Upper lobe of left lung (tissue), 6 donors: Measurements from ENCODE around the gene LAMA2. TPM values are rescaled to one million over a fixed set of nuclear protein-coding genes. Genes with fewer than 3 reads are reported as not detected.
"Not testable (repeated sequence)": the region's sequence is repeated elsewhere in the genome, so short reads cannot be mapped to it uniquely, and the experiment has no call there.

ENCODE experiments used
- ATAC-seq, 2 donors: fragments of 200-7000 bp; cut with Tn5 transposase; one replicate each; pipeline ENCODE4 v1.9.1; 2022; ENCODE audit warnings: mild to moderate bottlenecking in 2 of 2, moderate library complexity in 2 of 2; ENCODE audit not compliant: low FRiP score in 2 of 2
- DNase-seq, 2 donors: peaks; one replicate each; pipeline ENCODE4 v3.0.0-alpha.2; 2019 to 2020
- H3K27ac ChIP-seq, 4 donors: fragments of 200-600 bp; sonication (generic); one replicate each; pipeline ENCODE4 v1.5.1; 2016 to 2019
- H3K27me3 ChIP-seq, 4 donors: fragments of 200-600 bp; sonication (generic); one replicate each; pipeline ENCODE4 v1.5.1; 2017 to 2019
- H3K36me3 ChIP-seq, 4 donors: fragments of 200-600 bp; sonication (generic); one replicate each; pipeline ENCODE4 v1.5.1; 2016 to 2019
- H3K4me1 ChIP-seq, 4 donors: fragments of 200-600 bp; sonication (generic); one replicate each; pipeline ENCODE4 v1.5.1; 2018 to 2019
- H3K4me3 ChIP-seq, 4 donors: fragments of 200-600 bp; sonication (generic); one replicate each; pipeline ENCODE4 v1.5.1; 2017 to 2019; ENCODE audit warnings: mild to moderate bottlenecking in 2 of 4, moderate library complexity in 1 of 4
- H3K9me3 ChIP-seq, 4 donors: fragments of 200-600 bp; sonication (generic); one replicate each; pipeline ENCODE4 v1.5.1; 2018 to 2019
- CTCF ChIP-seq, 6 experiments: fragments of 450-650 bp in 4 of 6; fragments of 200-600 bp in 2 of 6; sonication (generic) in 2 of 6; IDR thresholded peaks; one replicate each; pipeline ENCODE4 v1.5.1; 2016 to 2019; ENCODE audit warnings: antibody characterized with exemption in 6 of 6
- EP300 ChIP-seq, 4 donors: sonication (generic); formaldehyde crosslinking; IDR thresholded peaks; one replicate each; pipeline ENCODE4 v1.5.1; 2017; ENCODE audit warnings: antibody characterized with exemption in 4 of 4, control low read depth in 2 of 4
- POLR2A ChIP-seq, 4 donors: fragments of 450-650 bp; IDR thresholded peaks; one replicate each; pipeline ENCODE4 v1.5.1; 2016 to 2017; ENCODE audit warnings: antibody characterized with exemption in 4 of 4, mild to moderate bottlenecking in 2 of 4
- POLR2AphosphoS5 ChIP-seq, 2 donors: sonication (generic); formaldehyde crosslinking; IDR thresholded peaks; one replicate each; pipeline ENCODE4 v1.5.1; 2017; ENCODE audit warnings: antibody characterized with exemption in 2 of 2
- WGBS, 2 donors: methylation state at CpG; one replicate each; pipeline ENCODE4 v1.1.5; 2017 to 2018; 5-methylcytosine and 5-hydroxymethylcytosine counted together
- total RNA-seq, 6 donors: library from RNA; depleted of rRNA in 4 of 6; stranded (reverse); fragments of >200 nt in 4 of 6; gene quantifications; one replicate each; pipeline versions ENCODE4 v1.1.0 to v1.2.1, GENCODE V29; 2016 to 2021
- donor health status: DM: no; HTN: no; CAD: no; lungs with moderate emphysema.
- donor health status: DM: no; HTN: yes; CAD: no; lungs with severe emphysema.

LAMA2 gene
- total RNA-seq, 6 donors from 2014 or later: 41.9 to 82.8 (median 62.4) TPM

GRCh38 chr6:129069006-129069405 lies 186.1 kb downstream of the LAMA2 start:
- DNase-seq (no peak), ATAC-seq (no peak)
- Histone ChIP-seq H3K4me3 (no peak overlapping the region), H3K4me1 (no peaks in the 10 kb centered on the region), H3K27me3 (no peaks in the 10 kb centered on the region), H3K27ac (no peak overlapping the region), H3K36me3 (no peaks in the 10 kb centered on the region), H3K9me3 (no peaks in the 10 kb centered on the region)
- no peak for TF ChIP-seq CTCF (IDR thresholded peaks at IDR 0.05)
- TF ChIP-seq POLR2AphosphoS5 (IDR thresholded peaks at IDR 0.05): no peak
- no peak for TF ChIP-seq POLR2A (IDR thresholded peaks at IDR 0.05)
- TF ChIP-seq EP300 (IDR thresholded peaks at IDR 0.05): no peak

- Histone ChIP-seq H3K27ac (no peak overlapping the region), H3K9me3 (no peaks in the 10 kb centered on the region), H3K4me1 (no peaks in the 10 kb centered on the region), H3K4me3 (no peak overlapping the region), H3K27me3 (no peaks in the 10 kb centered on the region), H3K36me3 (no peaks in the 10 kb centered on the region)
- no peak for TF ChIP-seq POLR2AphosphoS5 (IDR thresholded peaks at IDR 0.05)
- no peak for TF ChIP-seq POLR2A (IDR thresholded peaks at IDR 0.05)
- TF ChIP-seq CTCF (IDR thresholded peaks at IDR 0.05): no peak
- TF ChIP-seq EP300 (IDR thresholded peaks at IDR 0.05): no peak
- 89 to 96% methylated on average over 2 of the region's 2 CpGs for WGBS, 2 donors
- no peak for DNase-seq
- ATAC-seq: no peak
These were observed 190.1 kb downstream of the LAMA2 start for GRCh38 chr6:129073051-129073450.

GRCh38 chr6:129073691-129074395 lies 190.9 kb downstream of the LAMA2 start:
- Histone ChIP-seq H3K4me3 (no peak overlapping the region), H3K9me3 (no peaks in the 10 kb centered on the region), H3K27ac (no peak overlapping the region), H3K36me3 (no peaks in the 10 kb centered on the region), H3K4me1 (no peaks in the 10 kb centered on the region), H3K27me3 (no peaks in the 10 kb centered on the region)
- TF ChIP-seq CTCF (IDR thresholded peaks at IDR 0.05) (no peak), EP300 (IDR thresholded peaks at IDR 0.05) (no peak), POLR2AphosphoS5 (IDR thresholded peaks at IDR 0.05) (no peak), POLR2A (IDR thresholded peaks at IDR 0.05) (no peak)
- DNase-seq (no peak), ATAC-seq (peak in 1 of 2 donors; percentile 46)
- 47 to 60% methylated on average over 3 of the region's 3 CpGs for WGBS, 2 donors

- H3K9me3 ChIP-seq: no peaks in the 10 kb centered on the region
- no peaks in the 10 kb centered on the region for H3K4me1 ChIP-seq
- no peak overlapping the region for H3K27ac ChIP-seq
- H3K36me3 ChIP-seq: no peaks in the 10 kb centered on the region
- H3K27me3 ChIP-seq: no peaks in the 10 kb centered on the region
- no peak overlapping the region for H3K4me3 ChIP-seq
- TF ChIP-seq CTCF (IDR thresholded peaks at IDR 0.05) (no peak), EP300 (IDR thresholded peaks at IDR 0.05) (no peak), POLR2AphosphoS5 (IDR thresholded peaks at IDR 0.05) (no peak), POLR2A (IDR thresholded peaks at IDR 0.05) (no peak)
- DNase-seq: no peak
- ATAC-seq: no peak
These were observed 201.5 kb downstream of the LAMA2 start for GRCh38 chr6:129084406-129084805.

GRCh38 chr6:129088481-129088880 lies 205.5 kb downstream of the LAMA2 start:
- not testable (repeated sequence) for H3K4me3 ChIP-seq, H3K36me3 ChIP-seq, ATAC-seq, H3K9me3 ChIP-seq, H3K27ac ChIP-seq, H3K4me1 ChIP-seq, H3K27me3 ChIP-seq
- WGBS, 2 donors: 95% methylated on average over 22 of the region's 26 CpGs; no CpG with 5 or more reads in 1 of the 2 donors
- DNase-seq: peak in 1 of 2 donors; percentile 72
